Sigmoid colon (tissue), 4 donors: Measurements from ENCODE around the gene OR8D4.

Source experiments
- POLR2A ChIP-seq, 2 donors: fragments of 450-650 bp; IDR thresholded peaks; one replicate each; pipeline ENCODE4 v1.6.1; 2016; ENCODE audit warnings: antibody characterized with exemption in 2 of 2, mild to moderate bottlenecking in 2 of 2, moderate library complexity in 2 of 2
- POLR2AphosphoS5 ChIP-seq, 4 donors: sonication (generic); formaldehyde crosslinking; IDR thresholded peaks; one replicate each; pipeline ENCODE4 v1.6.1; 2017; ENCODE audit warnings: antibody characterized with exemption in 4 of 4
- TF ChIP-seq, protein P1 (sequence below), 4 experiments: fragments of 450-650 bp in 3 of 4; fragments of 200-600 bp in 1 of 4; IDR thresholded peaks; one replicate each; pipeline ENCODE4 v1.5.1; 2016 to 2019; ENCODE audit warnings: antibody characterized with exemption in 4 of 4, mild to moderate bottlenecking in 3 of 4, moderate library complexity in 2 of 4

DNA sequence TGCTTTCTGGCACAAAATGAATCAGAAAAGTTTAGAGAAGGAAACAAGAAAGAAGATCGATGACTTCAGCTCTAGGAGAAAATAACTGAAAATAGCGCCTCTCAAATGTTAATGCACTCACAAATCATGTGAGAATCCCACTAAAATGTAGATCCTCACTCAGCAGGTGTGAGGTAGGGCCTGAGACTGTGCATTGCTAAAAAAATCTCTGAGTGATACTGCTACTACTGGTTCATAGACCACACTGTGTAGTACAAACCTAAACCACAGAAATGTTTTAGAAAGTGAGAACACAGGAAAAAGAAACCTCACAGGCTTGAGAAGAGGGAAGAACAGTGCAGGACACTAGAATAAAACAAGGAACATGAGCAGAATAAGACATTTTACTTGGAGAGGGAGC is 2.0 kb downstream of the OR8D4 start:
- TF ChIP-seq, protein P1, sequence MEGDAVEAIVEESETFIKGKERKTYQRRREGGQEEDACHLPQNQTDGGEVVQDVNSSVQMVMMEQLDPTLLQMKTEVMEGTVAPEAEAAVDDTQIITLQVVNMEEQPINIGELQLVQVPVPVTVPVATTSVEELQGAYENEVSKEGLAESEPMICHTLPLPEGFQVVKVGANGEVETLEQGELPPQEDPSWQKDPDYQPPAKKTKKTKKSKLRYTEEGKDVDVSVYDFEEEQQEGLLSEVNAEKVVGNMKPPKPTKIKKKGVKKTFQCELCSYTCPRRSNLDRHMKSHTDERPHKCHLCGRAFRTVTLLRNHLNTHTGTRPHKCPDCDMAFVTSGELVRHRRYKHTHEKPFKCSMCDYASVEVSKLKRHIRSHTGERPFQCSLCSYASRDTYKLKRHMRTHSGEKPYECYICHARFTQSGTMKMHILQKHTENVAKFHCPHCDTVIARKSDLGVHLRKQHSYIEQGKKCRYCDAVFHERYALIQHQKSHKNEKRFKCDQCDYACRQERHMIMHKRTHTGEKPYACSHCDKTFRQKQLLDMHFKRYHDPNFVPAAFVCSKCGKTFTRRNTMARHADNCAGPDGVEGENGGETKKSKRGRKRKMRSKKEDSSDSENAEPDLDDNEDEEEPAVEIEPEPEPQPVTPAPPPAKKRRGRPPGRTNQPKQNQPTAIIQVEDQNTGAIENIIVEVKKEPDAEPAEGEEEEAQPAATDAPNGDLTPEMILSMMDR (IDR thresholded peaks at IDR 0.05): no peak
- TF ChIP-seq POLR2AphosphoS5 (IDR thresholded peaks at IDR 0.05): no peak
- TF ChIP-seq POLR2A (IDR thresholded peaks at IDR 0.05): no peak
